ENCODE data around the gene NUBPL.
"Not testable (repeated sequence)": the region's sequence is repeated elsewhere in the genome, so short reads cannot be mapped to it uniquely, and the experiment has no call there.

NUBPL gene

GRCh38 chr14:31576949-31577348, 15.7 kb downstream of the NUBPL start:
- DNase-seq (ENCODE audit: low read depth in 1 of 2, low spot score in 1 of 2), result no peak

GRCh38 chr14:31578266-31578665, 17.1 kb downstream of the NUBPL start:
- DNase-seq (ENCODE audit: low read depth in 1 of 2, low spot score in 1 of 2), result no peak

GRCh38 chr14:31578792-31579501, 17.7 kb downstream of the NUBPL start:
- DNase-seq (ENCODE audit: low read depth in 1 of 2, low spot score in 1 of 2), result no peak

- DNase-seq (ENCODE audit: low read depth in 1 of 2, low spot score in 1 of 2), result no peak
Measured at GRCh38 chr14:31580234-31580633, 19.0 kb downstream of the NUBPL start.

- no peak for DNase-seq (ENCODE audit: low read depth in 1 of 2, low spot score in 1 of 2)
Measured at GRCh38 chr14:31582286-31582691, 21.1 kb downstream of the NUBPL start.

- no peak for DNase-seq (ENCODE audit: low read depth in 1 of 2, low spot score in 1 of 2)
Measured at GRCh38 chr14:31582836-31583452, 21.7 kb downstream of the NUBPL start.

GRCh38 chr14:31590206-31590605, 29.0 kb downstream of the NUBPL start:
- DNase-seq (ENCODE audit: low read depth in 1 of 2, low spot score in 1 of 2), result no peak

GRCh38 chr14:31592122-31592521, 30.9 kb downstream of the NUBPL start:
- no peak for DNase-seq (ENCODE audit: low read depth in 1 of 2, low spot score in 1 of 2)

GRCh38 chr14:31592631-31593030, 31.4 kb downstream of the NUBPL start:
- DNase-seq (ENCODE audit: low read depth in 1 of 2, low spot score in 1 of 2), result no peak

- no peak for DNase-seq (ENCODE audit: low read depth in 1 of 2, low spot score in 1 of 2)
Measured at GRCh38 chr14:31596342-31597095, 35.3 kb downstream of the NUBPL start.

- DNase-seq (ENCODE audit: low read depth in 1 of 2, low spot score in 1 of 2), result no peak
Measured at GRCh38 chr14:31605702-31606101, 44.5 kb downstream of the NUBPL start.

GRCh38 chr14:31611778-31612433, 50.7 kb downstream of the NUBPL start:
- no peak for DNase-seq (ENCODE audit: low read depth in 1 of 2, low spot score in 1 of 2)

GRCh38 chr14:31613188-31613587, 52.0 kb downstream of the NUBPL start:
- DNase-seq (ENCODE audit: low read depth in 1 of 2, low spot score in 1 of 2), result no peak

- DNase-seq (ENCODE audit: low read depth in 1 of 2, low spot score in 1 of 2), result not testable (repeated sequence)
Measured at GRCh38 chr14:31618884-31619283, 57.7 kb downstream of the NUBPL start.

GRCh38 chr14:31619440-31619839, 58.2 kb downstream of the NUBPL start:
- DNase-seq (ENCODE audit: low read depth in 1 of 2, low spot score in 1 of 2), result no peak

GRCh38 chr14:31620898-31621297, 59.7 kb downstream of the NUBPL start:
- DNase-seq (ENCODE audit: low read depth in 1 of 2, low spot score in 1 of 2), result not testable (repeated sequence)

- no peak for DNase-seq (ENCODE audit: low read depth in 1 of 2, low spot score in 1 of 2)
Measured at GRCh38 chr14:31622060-31622459, 60.9 kb downstream of the NUBPL start.

GRCh38 chr14:31652900-31653299, 91.7 kb downstream of the NUBPL start:
- not testable (repeated sequence) for DNase-seq (ENCODE audit: low read depth in 1 of 2, low spot score in 1 of 2)

GRCh38 chr14:31657917-31658316, 96.7 kb downstream of the NUBPL start:
- no peak for DNase-seq (ENCODE audit: low read depth in 1 of 2, low spot score in 1 of 2)

- DNase-seq (ENCODE audit: low read depth in 1 of 2, low spot score in 1 of 2), result no peak
Measured at GRCh38 chr14:31659278-31659677, 98.1 kb downstream of the NUBPL start.

- no peak for DNase-seq (ENCODE audit: low read depth in 1 of 2, low spot score in 1 of 2)
Measured at GRCh38 chr14:31660191-31660590, 99.0 kb downstream of the NUBPL start.

- no peak for DNase-seq (ENCODE audit: low read depth in 1 of 2, low spot score in 1 of 2)
Measured at GRCh38 chr14:31660728-31661127, 99.5 kb downstream of the NUBPL start.

Measured in activated CD4-positive, alpha-beta T cell treated with anti-CD3 and anti-CD28 coated beads, Interleukin-2, amount 50 U/mL, for 24 hours (primary cell).